ENCODE data around the gene IRF8. TPM values are rescaled to one million over a fixed set of nuclear protein-coding genes. Genes with fewer than 3 reads are reported as not detected.
A peak's percentile ranks its signal among the peaks of the same experiment; 100 is the strongest.

The IRF8 gene
- total RNA-seq, 1 donor from 2014 or later: 1.0 TPM

DNA sequence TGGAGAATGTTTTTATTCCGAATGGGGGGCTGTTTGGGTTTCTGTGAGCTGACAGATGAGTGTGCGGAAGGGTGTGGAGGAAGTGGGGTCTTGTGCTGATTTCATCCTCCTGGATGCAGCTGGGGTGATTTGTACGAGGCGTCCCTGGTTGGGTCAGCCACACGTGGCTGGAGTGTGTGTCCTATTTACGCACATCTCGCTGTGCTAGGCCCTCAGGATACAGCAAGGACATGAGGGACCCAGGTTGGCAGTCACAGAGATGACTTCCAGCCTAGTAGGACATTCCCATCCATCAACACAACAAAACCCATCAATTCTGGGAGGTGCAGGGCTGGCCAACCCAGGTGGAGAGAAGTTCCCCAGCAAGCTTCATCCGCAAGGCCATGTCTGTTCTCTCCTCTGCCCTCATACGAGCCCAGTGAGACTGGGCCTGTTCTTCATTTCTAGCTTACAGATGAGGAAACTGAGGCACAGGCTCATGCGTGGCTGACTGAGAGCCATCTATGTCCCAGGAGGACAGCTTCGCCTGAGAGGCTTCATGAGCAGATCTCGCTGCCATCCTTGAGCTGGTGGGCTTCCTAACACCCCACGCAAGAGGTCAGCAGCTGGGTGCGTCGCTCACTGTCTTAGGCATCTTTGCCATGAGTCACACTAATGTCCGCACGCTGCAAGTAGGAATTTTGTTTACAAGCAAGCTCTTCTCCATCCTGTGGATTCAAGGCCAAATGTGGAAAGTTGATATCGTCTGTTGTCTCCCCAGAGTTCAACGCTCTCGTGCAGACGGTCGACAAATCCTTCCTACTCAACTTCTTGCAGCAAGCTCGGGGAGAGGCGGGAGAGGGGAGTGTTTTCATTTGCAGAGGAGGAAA lies 24.4 kb downstream of the IRF8 start:
- Mint-ChIP-seq H3K4me3 (ENCODE audit: unreplicated experiment) (no peak overlapping the region), H3K27ac (ENCODE audit: unreplicated experiment) (no peak overlapping the region), H3K4me1 (ENCODE audit: low read depth, unreplicated experiment) (peaks cover 15% of the 10 kb centered on the region), H3K27me3 (ENCODE audit: unreplicated experiment) (peaks cover 8% of the 10 kb centered on the region), H3K9me3 (ENCODE audit: unreplicated experiment) (peaks cover 2% of the 10 kb centered on the region), H3K36me3 (ENCODE audit: unreplicated experiment) (no peaks in the 10 kb centered on the region)
- no peak for DNase-seq
- TF ChIP-seq, protein P1, sequence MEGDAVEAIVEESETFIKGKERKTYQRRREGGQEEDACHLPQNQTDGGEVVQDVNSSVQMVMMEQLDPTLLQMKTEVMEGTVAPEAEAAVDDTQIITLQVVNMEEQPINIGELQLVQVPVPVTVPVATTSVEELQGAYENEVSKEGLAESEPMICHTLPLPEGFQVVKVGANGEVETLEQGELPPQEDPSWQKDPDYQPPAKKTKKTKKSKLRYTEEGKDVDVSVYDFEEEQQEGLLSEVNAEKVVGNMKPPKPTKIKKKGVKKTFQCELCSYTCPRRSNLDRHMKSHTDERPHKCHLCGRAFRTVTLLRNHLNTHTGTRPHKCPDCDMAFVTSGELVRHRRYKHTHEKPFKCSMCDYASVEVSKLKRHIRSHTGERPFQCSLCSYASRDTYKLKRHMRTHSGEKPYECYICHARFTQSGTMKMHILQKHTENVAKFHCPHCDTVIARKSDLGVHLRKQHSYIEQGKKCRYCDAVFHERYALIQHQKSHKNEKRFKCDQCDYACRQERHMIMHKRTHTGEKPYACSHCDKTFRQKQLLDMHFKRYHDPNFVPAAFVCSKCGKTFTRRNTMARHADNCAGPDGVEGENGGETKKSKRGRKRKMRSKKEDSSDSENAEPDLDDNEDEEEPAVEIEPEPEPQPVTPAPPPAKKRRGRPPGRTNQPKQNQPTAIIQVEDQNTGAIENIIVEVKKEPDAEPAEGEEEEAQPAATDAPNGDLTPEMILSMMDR (IDR thresholded peaks at IDR 0.05; ENCODE audit: partially characterized antibody, unreplicated experiment): no peak

DNA sequence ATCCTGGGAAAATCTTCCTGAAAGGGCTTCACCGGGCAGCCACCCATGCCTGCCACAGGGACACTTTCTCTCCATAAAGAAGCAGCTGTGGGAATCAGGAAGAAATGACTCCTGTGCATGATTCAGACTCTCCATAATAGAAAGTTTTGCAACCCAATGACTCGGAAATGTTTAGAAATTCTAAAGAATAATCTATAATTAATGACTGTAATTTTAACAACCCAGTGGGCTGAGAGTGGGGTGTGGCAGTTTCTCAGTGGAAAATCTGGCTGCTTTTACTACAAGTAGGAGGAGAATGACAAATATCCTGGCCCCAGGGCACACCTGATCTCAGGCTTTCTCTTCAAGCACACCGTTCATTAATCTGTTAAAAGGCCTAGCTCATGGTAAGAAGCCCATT lies 25.7 kb downstream of the IRF8 start:
- Mint-ChIP-seq H3K9me3 (ENCODE audit: unreplicated experiment) (peaks cover 2% of the 10 kb centered on the region), H3K27me3 (ENCODE audit: unreplicated experiment) (peaks cover 11% of the 10 kb centered on the region), H3K4me1 (ENCODE audit: low read depth, unreplicated experiment) (peaks cover 18% of the 10 kb centered on the region), H3K36me3 (ENCODE audit: unreplicated experiment) (no peaks in the 10 kb centered on the region), H3K4me3 (ENCODE audit: unreplicated experiment) (no peak overlapping the region), H3K27ac (ENCODE audit: unreplicated experiment) (no peak overlapping the region)
- no peak for DNase-seq
- TF ChIP-seq, protein P1 (IDR thresholded peaks at IDR 0.05; ENCODE audit: partially characterized antibody, unreplicated experiment): no peak

DNA sequence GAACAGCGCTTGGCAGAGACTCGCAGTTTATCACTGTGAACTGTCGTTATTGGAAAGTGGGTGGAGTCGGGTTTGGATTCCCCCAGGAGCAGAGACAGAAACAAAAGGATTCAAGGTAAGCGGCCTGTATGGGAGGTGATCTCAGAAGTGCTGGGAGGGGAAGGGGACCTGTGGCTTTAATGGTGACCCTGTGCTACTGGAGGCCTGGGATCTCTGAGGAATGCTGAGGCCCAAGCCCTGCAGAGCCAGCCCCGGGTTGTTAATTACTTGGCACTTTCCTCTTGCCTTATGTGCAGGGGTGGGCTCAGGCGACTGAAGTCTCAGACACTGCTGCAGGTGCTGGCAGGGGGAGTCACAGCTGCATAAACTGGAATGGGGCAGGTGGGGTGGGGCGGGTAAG lies 27.4 kb downstream of the IRF8 start:
- DNase-seq: no peak
- Mint-ChIP-seq H3K4me3 (ENCODE audit: unreplicated experiment) (no peak overlapping the region), H3K27me3 (ENCODE audit: unreplicated experiment) (peaks cover 17% of the 10 kb centered on the region), H3K36me3 (ENCODE audit: unreplicated experiment) (no peaks in the 10 kb centered on the region), H3K4me1 (ENCODE audit: low read depth, unreplicated experiment) (peaks cover 20% of the 10 kb centered on the region), H3K27ac (ENCODE audit: unreplicated experiment) (no peak overlapping the region), H3K9me3 (ENCODE audit: unreplicated experiment) (peaks cover 4% of the 10 kb centered on the region)
- TF ChIP-seq, protein P1 (IDR thresholded peaks at IDR 0.05; ENCODE audit: partially characterized antibody, unreplicated experiment): no peak

DNA sequence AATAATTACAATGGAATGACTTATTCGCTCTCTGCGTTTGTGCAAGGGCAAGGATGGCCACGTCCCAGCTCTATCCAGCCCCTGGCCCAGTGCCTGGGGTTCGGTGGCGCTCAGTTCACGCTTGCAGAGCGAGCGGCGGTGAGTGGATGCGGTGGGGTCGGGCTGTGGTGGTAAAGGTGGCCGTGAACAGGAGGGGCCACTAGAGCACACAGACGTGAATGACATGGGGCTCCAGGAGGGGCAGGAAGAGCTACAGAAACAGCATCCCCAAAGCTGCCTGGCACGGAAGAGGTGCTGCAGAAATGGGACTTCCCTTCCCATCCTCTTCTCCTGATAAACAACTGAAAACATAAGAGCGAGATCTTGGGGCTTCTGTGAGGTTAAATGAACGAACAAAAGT lies 28.4 kb downstream of the IRF8 start:
- no peak for DNase-seq
- Mint-ChIP-seq H3K36me3 (ENCODE audit: unreplicated experiment) (no peaks in the 10 kb centered on the region), H3K4me3 (ENCODE audit: unreplicated experiment) (no peak overlapping the region), H3K27ac (ENCODE audit: unreplicated experiment) (no peak overlapping the region), H3K9me3 (ENCODE audit: unreplicated experiment) (peaks cover 4% of the 10 kb centered on the region), H3K27me3 (ENCODE audit: unreplicated experiment) (peaks cover 16% of the 10 kb centered on the region), H3K4me1 (ENCODE audit: low read depth, unreplicated experiment) (peaks cover 20% of the 10 kb centered on the region)
- TF ChIP-seq, protein P1 (IDR thresholded peaks at IDR 0.05; ENCODE audit: partially characterized antibody, unreplicated experiment): no peak

DNA sequence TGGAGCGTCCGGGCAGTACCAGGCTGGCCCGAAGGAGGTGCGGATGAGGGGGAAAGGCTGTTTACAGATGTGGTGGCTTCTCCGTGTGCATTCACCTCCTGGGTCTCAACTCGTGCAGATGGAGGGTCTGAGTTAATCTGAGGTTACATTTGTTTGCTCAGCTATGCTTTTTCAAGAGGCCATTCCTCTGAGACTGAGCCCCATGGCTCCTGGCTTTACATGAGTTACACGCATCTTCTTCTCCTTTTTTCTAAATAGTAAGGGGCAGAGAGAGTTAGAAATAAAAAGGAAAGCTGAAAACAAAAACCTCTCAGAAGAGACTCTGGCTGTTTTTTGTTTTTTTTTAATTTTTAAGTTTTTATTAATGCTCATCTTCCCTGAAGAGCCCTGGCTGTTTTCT lies 29.0 kb downstream of the IRF8 start:
- Mint-ChIP-seq H3K4me3 (ENCODE audit: unreplicated experiment) (peak overlapping the region; percentile 74), H3K4me1 (ENCODE audit: low read depth, unreplicated experiment) (peaks cover 20% of the 10 kb centered on the region), H3K36me3 (ENCODE audit: unreplicated experiment) (no peaks in the 10 kb centered on the region), H3K27me3 (ENCODE audit: unreplicated experiment) (peaks cover 16% of the 10 kb centered on the region), H3K9me3 (ENCODE audit: unreplicated experiment) (peaks cover 6% of the 10 kb centered on the region), H3K27ac (ENCODE audit: unreplicated experiment) (peak overlapping the region; percentile 80)
- TF ChIP-seq, protein P1 (IDR thresholded peaks at IDR 0.05; ENCODE audit: partially characterized antibody, unreplicated experiment): no peak
- DNase-seq: no peak
